Uterus (tissue), 2 donors: ENCODE results near the gene JAZF1.

Experiments used
- CTCF ChIP-seq, 4 experiments: fragments of 200-600 bp in 2 of 4; fragments of 450-650 bp in 2 of 4; sonication (generic) in 2 of 4; IDR thresholded peaks; one replicate each; pipeline ENCODE4 v1.5.1; 2016 to 2019; ENCODE audit warnings: antibody characterized with exemption in 4 of 4, mild to moderate bottlenecking in 2 of 4, moderate library complexity in 1 of 4
- POLR2A ChIP-seq, 2 donors: fragments of 450-650 bp; IDR thresholded peaks; one replicate each; pipeline ENCODE4 v1.6.1; 2016; ENCODE audit warnings: antibody characterized with exemption in 2 of 2, mild to moderate bottlenecking in 1 of 2, moderate library complexity in 1 of 2

GRCh38 chr7:28042721-28043120, 137.9 kb downstream of the JAZF1 start:
- no peak for TF ChIP-seq CTCF (IDR thresholded peaks at IDR 0.05)
- no peak for TF ChIP-seq POLR2A (IDR thresholded peaks at IDR 0.05)
